GM12875 (cell line): ENCODE measurements around the gene UBASH3B.

Experiments used
- H3K4me3 ChIP-seq: one replicate; pipeline ENCODE4 v1.5.1; 2011; ENCODE audit warnings: low read depth, low read length, control low read depth
- TF ChIP-seq, protein P1 (sequence below): IDR thresholded peaks from 2 replicates; pipeline ENCODE4 v1.5.1; 2011; ENCODE audit warnings: low read depth, mild to moderate bottlenecking, control low read depth, inconsistent platforms, low read length, moderate library complexity, borderline replicate concordance; ENCODE audit not compliant: insufficient read depth

UBASH3B gene

GRCh38 chr11:122797651-122798050 lies 142.1 kb downstream of the UBASH3B start:
- TF ChIP-seq, protein P1, sequence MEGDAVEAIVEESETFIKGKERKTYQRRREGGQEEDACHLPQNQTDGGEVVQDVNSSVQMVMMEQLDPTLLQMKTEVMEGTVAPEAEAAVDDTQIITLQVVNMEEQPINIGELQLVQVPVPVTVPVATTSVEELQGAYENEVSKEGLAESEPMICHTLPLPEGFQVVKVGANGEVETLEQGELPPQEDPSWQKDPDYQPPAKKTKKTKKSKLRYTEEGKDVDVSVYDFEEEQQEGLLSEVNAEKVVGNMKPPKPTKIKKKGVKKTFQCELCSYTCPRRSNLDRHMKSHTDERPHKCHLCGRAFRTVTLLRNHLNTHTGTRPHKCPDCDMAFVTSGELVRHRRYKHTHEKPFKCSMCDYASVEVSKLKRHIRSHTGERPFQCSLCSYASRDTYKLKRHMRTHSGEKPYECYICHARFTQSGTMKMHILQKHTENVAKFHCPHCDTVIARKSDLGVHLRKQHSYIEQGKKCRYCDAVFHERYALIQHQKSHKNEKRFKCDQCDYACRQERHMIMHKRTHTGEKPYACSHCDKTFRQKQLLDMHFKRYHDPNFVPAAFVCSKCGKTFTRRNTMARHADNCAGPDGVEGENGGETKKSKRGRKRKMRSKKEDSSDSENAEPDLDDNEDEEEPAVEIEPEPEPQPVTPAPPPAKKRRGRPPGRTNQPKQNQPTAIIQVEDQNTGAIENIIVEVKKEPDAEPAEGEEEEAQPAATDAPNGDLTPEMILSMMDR: no peak
- H3K4me3 ChIP-seq: no peak overlapping the region

- H3K4me3 ChIP-seq: no peak overlapping the region
- TF ChIP-seq, protein P1: no peak
These were observed 144.0 kb downstream of the UBASH3B start for GRCh38 chr11:122799406-122800105.

DNA sequence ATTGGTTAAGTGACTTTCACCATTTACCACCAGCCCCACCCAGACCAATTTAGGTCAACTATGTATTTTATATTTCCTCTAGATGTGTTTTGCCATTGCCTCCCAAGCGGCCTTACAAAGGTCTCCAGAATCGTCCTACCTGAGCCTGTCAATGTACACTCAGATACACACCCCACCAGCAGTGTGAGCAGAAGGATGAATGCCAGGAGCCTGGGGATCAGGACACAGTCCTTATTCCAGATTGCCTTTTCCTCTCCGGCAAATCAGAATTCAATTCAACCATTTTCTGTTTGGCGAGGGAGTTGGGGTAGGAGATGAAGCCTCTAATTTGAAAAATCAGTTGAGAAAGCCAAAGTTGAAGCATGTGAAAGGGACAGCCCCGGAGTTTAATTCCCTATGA lies 147.4 kb downstream of the UBASH3B start:
- TF ChIP-seq, protein P1: no peak
- H3K4me3 ChIP-seq: no peak overlapping the region

DNA sequence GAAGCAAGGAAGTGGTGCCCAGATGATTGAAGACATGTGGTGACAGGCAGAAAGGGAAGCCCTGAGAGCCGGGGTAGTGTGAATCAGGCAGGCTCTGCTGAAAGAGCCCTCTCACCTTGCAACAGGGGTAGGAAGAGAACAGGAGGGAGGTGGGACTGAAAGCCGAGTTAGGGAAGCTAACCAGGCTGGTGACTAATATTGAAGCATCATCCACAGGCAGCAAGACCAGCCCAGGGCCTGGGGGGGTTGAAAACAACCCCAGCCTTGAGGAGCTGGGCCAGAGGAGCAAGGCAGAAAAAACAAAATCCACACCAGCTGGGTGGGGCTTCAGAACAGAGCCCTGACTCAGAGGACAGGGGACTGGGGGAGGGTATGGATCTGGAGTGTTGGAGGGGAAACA lies 147.8 kb downstream of the UBASH3B start:
- TF ChIP-seq, protein P1: no peak
- H3K4me3 ChIP-seq: no peak overlapping the region

- TF ChIP-seq, protein P1: no peak
- no peak overlapping the region for H3K4me3 ChIP-seq
These were observed 148.2 kb downstream of the UBASH3B start for GRCh38 chr11:122803716-122804115.

DNA sequence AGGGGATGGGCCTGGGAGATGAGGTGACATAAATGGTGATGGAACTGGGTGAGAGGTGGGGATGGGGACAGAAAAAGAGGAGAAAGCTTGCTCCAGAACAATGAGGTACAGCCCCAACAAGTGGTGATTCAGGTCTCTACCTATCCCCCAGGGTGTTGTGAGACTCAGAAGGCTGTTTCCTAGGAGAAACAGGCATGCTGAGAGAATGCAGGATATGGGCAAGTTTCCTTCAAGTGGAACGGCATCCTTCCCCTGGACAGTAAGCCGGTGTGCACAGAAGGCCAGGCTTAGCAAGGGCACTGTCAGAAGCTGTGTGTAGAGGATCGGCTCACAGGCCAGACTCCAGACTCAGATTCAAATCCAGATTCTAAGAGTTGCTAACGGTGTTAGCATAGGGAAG lies 148.6 kb downstream of the UBASH3B start:
- H3K4me3 ChIP-seq: no peak overlapping the region

GRCh38 chr11:122804796-122805195 lies 149.3 kb downstream of the UBASH3B start:
- H3K4me3 ChIP-seq: no peak overlapping the region
- TF ChIP-seq, protein P1: no peak

More for the DNA sequence above, 148.6 kb downstream of the UBASH3B start:
- TF ChIP-seq, protein P1: no peak
